HepG2 (cell line): Measurements from ENCODE around the gene RGS6.

Experiments used
- CBFB ChIP-seq: sonication (generic); formaldehyde crosslinking; IDR thresholded peaks from 2 replicates; pipeline ENCODE4 v1.4.0; 2020; ENCODE audit warnings: missing genetic modification reagents
- CHD4 ChIP-seq: fragments of 200-600 bp; sonication (generic); IDR thresholded peaks from 2 replicates; pipeline ENCODE4 v1.7.0; 2017; ENCODE audit warnings: mild to moderate bottlenecking, low read length, borderline replicate concordance
- NFRKB ChIP-seq: fragments of 450-650 bp; IDR thresholded peaks from 2 replicates; pipeline ENCODE4 v1.6.1; 2017
- POLR2A ChIP-seq, 2 experiments: IDR thresholded peaks; 2 replicates each; pipeline ENCODE4 v1.6.1; 2011; ENCODE audit warnings: low read depth in 2 of 2, low read length in 2 of 2, mild to moderate bottlenecking in 1 of 2, moderate library complexity in 1 of 2; ENCODE audit not compliant: insufficient read depth in 1 of 2
- RAD21 ChIP-seq: fragments of 450-650 bp; formaldehyde crosslinking; IDR thresholded peaks from 2 replicates; pipeline ENCODE4 v1.5.0; 2020; ENCODE audit warnings: mild to moderate bottlenecking
- ZFP36 ChIP-seq: fragments of 150-350 bp; IDR thresholded peaks from 2 replicates; pipeline ENCODE4 v1.6.1; 2018; ENCODE audit warnings: borderline replicate concordance, low read length, low read depth; ENCODE audit not compliant: partially characterized antibody
- ZNF431 ChIP-seq: sonication (generic); formaldehyde crosslinking; IDR thresholded peaks from 2 replicates; pipeline ENCODE4 v1.9.0; 2022; ENCODE audit warnings: missing genetic modification reagents, low read depth, mild to moderate bottlenecking, borderline replicate concordance
- TF ChIP-seq, protein P1 (sequence below): sonication (generic); formaldehyde crosslinking; IDR thresholded peaks from 2 replicates; pipeline ENCODE4 v1.4.0; 2020; ENCODE audit warnings: missing genetic modification reagents

DNA sequence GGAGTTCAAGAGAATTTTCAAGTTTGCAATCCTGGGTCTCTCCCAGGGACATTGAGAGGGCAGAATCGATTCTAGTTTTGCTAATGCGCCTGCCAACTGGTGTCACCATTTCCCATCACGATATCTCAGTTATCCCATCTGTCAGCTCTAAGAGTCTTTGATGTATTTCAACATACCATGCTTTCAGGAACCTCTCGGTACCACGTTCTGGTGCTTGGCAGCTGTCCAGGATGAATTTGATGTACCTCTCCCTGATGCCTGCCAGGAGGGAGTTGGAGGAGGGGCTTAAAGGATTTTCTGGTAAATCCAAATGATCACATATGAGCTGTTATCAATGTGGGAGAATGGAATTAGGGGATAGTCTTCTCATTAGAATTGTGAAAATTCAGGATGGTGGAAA is 332.5 kb downstream of the RGS6 start:
- TF ChIP-seq RAD21 (CRISPR knock-in tag): no peak
- TF ChIP-seq, protein P1, sequence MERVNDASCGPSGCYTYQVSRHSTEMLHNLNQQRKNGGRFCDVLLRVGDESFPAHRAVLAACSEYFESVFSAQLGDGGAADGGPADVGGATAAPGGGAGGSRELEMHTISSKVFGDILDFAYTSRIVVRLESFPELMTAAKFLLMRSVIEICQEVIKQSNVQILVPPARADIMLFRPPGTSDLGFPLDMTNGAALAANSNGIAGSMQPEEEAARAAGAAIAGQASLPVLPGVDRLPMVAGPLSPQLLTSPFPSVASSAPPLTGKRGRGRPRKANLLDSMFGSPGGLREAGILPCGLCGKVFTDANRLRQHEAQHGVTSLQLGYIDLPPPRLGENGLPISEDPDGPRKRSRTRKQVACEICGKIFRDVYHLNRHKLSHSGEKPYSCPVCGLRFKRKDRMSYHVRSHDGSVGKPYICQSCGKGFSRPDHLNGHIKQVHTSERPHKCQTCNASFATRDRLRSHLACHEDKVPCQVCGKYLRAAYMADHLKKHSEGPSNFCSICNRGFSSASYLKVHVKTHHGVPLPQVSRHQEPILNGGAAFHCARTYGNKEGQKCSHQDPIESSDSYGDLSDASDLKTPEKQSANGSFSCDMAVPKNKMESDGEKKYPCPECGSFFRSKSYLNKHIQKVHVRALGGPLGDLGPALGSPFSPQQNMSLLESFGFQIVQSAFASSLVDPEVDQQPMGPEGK (CRISPR knock-in tag): no peak
- TF ChIP-seq ZNF431 (CRISPR knock-in tag): no peak
- no peak for TF ChIP-seq ZFP36
- TF ChIP-seq CHD4: no peak
- TF ChIP-seq CBFB: no peak
- TF ChIP-seq NFRKB: no peak
- no peak for TF ChIP-seq POLR2A (IDR thresholded peaks at IDR 0.05; ENCODE audit: insufficient read depth in 1 of 2, low read depth in 2 of 2, low read length in 2 of 2)
